Measurements from ENCODE around the gene BAZ2B.

The BAZ2B gene

GRCh38 chr2:159292157-159292556, 324.2 kb downstream of the BAZ2B start:
- DNase-seq, result no peak

GRCh38 chr2:159290289-159290907, 325.9 kb downstream of the BAZ2B start:
- DNase-seq, result peak; percentile 86

- no peak for DNase-seq
Observed at GRCh38 chr2:159287733-159288132, 328.6 kb downstream of the BAZ2B start.

- peak; percentile 99 for DNase-seq
Observed at GRCh38 chr2:159286709-159287441, 329.5 kb downstream of the BAZ2B start.

DNA sequence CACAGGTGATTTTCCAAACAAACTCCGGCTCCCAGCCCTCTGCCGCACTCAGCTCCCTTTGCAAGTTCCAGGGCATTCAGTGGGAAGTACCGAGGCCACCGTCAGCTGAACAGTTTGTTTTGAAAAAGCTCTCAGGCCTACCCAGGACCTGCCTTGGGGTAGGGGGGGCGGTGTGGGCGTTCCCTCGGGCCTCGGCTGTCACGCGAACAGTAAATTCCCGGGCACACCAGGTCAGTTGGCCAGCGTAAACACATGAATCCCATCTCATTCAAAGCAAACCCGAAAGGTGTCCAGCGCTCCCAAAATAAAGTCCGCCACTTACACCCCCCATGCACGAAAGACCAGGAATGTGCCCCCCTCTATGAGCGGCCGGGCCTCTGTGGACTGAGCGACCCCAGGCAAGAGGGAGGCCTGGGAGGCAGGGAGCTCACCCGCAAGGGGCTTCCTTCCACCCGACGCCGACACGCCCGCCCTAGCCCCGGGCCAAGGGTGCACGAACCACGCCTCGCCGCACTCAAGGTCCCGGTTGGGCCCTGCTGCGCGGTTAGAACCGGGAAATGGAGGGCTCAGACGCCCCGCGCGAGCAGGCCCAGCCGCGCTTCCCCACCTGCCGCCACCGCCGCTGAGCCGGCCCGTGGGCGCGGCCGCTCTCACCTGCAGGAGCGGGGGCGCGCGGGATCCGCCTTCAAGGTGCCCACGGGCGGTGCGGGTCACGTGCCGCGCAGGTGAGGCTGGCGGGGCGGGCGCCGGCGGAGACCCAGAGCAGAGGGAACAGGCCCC, 330.2 kb downstream of the BAZ2B start, which contains the start of gene WDSUB1:
WDSUB1 (minus strand) TSS at position 775 of the 780 bp plus-strand sequence. CDS start 3,634 bp downstream, outside the sequence.
- DNase-seq, result peak; percentile 89

DNA sequence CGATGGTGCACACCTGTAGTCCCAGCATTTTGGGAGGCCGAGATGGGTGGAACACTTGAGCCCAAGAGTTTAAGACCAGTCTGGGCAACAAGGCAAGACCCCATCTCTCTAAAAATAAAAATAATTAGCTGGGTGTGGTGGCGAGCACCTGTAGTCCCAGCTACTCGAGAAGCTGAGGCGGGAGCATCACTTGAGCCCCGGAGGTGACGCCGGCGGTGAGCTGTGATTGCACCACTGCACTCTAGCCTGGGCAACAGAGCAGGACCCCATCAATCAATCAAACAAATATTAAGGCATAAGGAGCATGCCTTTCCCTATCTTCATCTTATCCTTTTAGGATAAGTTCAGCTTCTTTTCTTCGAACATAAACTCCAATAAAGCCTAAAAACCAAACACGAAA, 330.9 kb downstream of the BAZ2B start:
- DNase-seq, result peak; percentile 26

- DNase-seq, result no peak
Observed at GRCh38 chr2:159283529-159283928, 332.8 kb downstream of the BAZ2B start.

DNA sequence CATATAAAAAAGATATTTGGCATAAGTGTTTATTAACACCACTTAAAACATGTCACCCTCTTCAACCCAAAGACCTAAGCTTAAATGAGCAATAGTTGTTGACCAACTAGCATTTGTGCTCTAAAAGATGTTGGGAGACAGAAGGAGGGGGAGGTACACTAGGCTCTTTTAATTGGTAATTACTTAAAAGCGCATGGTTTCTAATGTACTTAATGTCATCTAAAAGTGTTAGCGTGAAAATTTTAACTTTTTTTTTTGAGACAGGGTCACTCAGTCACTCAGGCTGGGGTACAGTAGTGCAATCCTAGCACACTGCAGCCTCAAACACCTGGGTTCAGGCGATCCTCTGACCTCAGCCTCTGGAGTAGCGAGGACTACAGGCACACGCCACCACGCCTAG, 335.3 kb downstream of the BAZ2B start:
- DNase-seq, result no peak

GRCh38 chr2:159279700-159280099, 336.6 kb downstream of the BAZ2B start:
- no peak for DNase-seq

DNA sequence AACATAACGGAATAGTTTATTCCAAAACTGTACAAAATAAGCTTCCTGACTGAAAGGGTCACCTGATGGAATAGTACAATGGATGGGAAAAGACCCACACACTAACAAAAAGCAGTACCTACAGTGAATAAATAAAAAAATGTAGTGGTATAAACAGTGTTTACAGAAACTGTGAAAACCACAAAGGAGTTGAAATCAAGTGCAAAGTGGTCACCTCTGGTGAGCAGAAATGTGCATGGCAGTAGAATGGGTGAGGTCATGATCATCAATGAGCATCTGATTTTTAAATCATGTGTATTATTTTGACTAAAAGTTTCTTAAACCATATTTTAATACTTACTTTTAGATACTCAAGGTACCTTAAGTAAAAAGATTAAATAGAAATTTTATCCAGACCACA, 341.2 kb downstream of the BAZ2B start:
- DNase-seq, result no peak

GRCh38 chr2:159272156-159272555, 344.2 kb downstream of the BAZ2B start:
- no peak for DNase-seq

DNA sequence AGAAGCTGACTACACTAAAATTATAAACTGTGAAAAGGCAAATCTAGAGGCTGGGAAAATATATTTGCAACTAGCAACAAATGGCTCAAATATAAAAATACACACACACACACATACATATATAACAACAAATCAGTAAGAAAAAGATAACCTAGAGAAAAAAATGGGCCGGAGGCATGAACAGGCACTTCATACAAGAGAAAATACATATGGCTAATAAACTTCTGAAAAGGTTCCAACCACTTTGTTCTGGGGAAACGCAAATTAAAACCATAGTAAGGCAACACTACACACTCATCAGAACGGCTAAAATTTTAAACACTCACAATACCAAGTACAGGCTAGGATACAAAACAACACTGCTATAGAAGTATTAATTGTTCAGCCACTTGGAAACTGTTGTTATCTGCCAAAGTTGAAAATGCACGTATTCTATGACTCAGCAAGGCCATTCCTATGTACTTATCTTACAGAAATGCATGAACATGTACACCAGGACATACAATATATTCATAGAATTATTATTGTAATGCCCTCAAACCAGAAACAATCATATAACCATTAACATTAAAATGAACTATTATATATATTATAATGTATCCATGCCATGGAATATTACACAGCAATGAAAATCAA, 345.5 kb downstream of the BAZ2B start:
- no peak for DNase-seq

Data from DMS53 (cell line).